ENCODE measurements around the gene MAMDC4.
"Not testable (repeated sequence)": the region's sequence is repeated elsewhere in the genome, so short reads cannot be mapped to it uniquely, and the experiment has no call there.

DNA sequence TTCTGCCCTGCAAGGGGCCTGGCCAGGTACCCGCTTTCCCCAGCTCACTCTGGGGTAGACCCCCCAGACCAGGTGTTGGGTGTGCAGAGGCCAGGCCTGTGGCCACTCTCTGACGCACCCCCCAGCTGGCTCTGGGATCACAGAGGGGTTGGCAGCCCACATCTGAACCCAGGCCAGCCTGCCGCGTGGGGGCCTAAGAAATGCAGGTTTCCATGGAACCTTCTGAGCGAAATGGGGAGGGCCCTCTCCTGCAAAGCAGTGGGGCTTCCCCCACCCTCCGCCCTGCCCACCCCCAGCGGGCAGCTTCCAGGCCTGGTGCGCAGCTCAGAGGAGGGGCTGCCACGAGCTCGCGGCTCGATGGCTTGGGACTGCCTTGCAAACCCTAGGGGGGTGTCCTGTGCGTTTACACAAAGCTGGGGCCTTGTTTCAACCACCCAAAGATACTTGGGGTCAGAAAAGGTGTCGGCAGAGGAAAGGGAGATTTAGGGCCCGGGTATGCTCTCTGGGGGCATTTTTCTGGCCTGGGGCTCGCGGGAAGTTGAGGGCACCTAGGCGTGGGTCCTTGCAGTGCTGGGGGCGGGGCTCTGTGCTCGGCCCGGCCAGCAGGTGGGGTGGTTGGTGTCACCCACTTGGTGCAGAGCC lies 8.9 kb upstream of the MAMDC4 start:
- TF ChIP-seq, protein P1, sequence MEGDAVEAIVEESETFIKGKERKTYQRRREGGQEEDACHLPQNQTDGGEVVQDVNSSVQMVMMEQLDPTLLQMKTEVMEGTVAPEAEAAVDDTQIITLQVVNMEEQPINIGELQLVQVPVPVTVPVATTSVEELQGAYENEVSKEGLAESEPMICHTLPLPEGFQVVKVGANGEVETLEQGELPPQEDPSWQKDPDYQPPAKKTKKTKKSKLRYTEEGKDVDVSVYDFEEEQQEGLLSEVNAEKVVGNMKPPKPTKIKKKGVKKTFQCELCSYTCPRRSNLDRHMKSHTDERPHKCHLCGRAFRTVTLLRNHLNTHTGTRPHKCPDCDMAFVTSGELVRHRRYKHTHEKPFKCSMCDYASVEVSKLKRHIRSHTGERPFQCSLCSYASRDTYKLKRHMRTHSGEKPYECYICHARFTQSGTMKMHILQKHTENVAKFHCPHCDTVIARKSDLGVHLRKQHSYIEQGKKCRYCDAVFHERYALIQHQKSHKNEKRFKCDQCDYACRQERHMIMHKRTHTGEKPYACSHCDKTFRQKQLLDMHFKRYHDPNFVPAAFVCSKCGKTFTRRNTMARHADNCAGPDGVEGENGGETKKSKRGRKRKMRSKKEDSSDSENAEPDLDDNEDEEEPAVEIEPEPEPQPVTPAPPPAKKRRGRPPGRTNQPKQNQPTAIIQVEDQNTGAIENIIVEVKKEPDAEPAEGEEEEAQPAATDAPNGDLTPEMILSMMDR (optimal IDR thresholded peaks at IDR 0.05 in 1 of 3, IDR thresholded peaks at IDR 0.05 in 1 of 3, conservative IDR thresholded peaks at IDR 0.05 in 1 of 3; ENCODE audit: extremely low read depth in 1 of 3, insufficient read depth in 2 of 3, low read length in 3 of 3), result not testable (repeated sequence)
- not testable (repeated sequence) for TF ChIP-seq EZH2 (IDR thresholded peaks at IDR 0.05; ENCODE audit: low read length)

All from keratinocyte (primary cell).